B cell (primary cell): ENCODE data around the gene NUCKS1.

ENCODE experiments used
- EZH2 ChIP-seq: IDR thresholded peaks from 2 replicates; pipeline ENCODE4 v1.6.1; 2012; ENCODE audit warnings: borderline replicate concordance, low read depth, mild to moderate bottlenecking, moderate library complexity, low read length; ENCODE audit not compliant: insufficient read depth, poor library complexity, severe bottlenecking
- TF ChIP-seq, protein P1 (sequence below): fragments of 200-600 bp; IDR thresholded peaks from one replicate; pipeline ENCODE4 v1.8.0; 2022; ENCODE audit warnings: antibody characterized with exemption, mild to moderate bottlenecking

- TF ChIP-seq, protein P1, sequence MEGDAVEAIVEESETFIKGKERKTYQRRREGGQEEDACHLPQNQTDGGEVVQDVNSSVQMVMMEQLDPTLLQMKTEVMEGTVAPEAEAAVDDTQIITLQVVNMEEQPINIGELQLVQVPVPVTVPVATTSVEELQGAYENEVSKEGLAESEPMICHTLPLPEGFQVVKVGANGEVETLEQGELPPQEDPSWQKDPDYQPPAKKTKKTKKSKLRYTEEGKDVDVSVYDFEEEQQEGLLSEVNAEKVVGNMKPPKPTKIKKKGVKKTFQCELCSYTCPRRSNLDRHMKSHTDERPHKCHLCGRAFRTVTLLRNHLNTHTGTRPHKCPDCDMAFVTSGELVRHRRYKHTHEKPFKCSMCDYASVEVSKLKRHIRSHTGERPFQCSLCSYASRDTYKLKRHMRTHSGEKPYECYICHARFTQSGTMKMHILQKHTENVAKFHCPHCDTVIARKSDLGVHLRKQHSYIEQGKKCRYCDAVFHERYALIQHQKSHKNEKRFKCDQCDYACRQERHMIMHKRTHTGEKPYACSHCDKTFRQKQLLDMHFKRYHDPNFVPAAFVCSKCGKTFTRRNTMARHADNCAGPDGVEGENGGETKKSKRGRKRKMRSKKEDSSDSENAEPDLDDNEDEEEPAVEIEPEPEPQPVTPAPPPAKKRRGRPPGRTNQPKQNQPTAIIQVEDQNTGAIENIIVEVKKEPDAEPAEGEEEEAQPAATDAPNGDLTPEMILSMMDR = no peak
- no peak for TF ChIP-seq EZH2
Observed at GRCh38 chr1:205698921-205699320, 51.1 kb downstream of the NUCKS1 start.
